ENCODE data around the gene SMIM32. TPM values are rescaled to one million over a fixed set of nuclear protein-coding genes. Genes with fewer than 3 reads are reported as not detected.

The SMIM32 gene
- total RNA-seq, 1 experiment from 2014 or later = not detected

Other genes starting within 250 kb of the SMIM32 start
- not detected in 2 replicates for gene LECT2, start 238.2 kb downstream of the SMIM32 start, total RNA-seq (2014; rRNA removed)
- 2,144 and 3,512 TPM in 2 replicates for gene TGFBI, start 164.2 kb downstream of the SMIM32 start, total RNA-seq (2014; rRNA removed)
- gene SMAD5, start 60.3 kb downstream of the SMIM32 start, total RNA-seq (2014; rRNA removed) = 56.3 and 66.5 TPM in 2 replicates
- not detected in 2 replicates for gene TRPC7, start 172.4 kb upstream of the SMIM32 start, total RNA-seq (2014; rRNA removed)